Hair follicle dermal papilla cell (primary cell): ENCODE results near the gene NPY4R. TPM values are rescaled to one million over a fixed set of nuclear protein-coding genes. Genes with fewer than 3 reads are reported as not detected.

Experiments used
- total RNA-seq: library from RNA; depleted of rRNA; stranded (reverse); fragments of >200 nt; gene quantifications from 2 replicates; pipeline ENCODE4 v1.2.3, GENCODE V29; 2012

The NPY4R gene, protein sequence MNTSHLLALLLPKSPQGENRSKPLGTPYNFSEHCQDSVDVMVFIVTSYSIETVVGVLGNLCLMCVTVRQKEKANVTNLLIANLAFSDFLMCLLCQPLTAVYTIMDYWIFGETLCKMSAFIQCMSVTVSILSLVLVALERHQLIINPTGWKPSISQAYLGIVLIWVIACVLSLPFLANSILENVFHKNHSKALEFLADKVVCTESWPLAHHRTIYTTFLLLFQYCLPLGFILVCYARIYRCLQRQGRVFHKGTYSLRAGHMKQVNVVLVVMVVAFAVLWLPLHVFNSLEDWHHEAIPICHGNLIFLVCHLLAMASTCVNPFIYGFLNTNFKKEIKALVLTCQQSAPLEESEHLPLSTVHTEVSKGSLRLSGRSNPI
- total RNA-seq: not detected in 2 replicates

DNA sequence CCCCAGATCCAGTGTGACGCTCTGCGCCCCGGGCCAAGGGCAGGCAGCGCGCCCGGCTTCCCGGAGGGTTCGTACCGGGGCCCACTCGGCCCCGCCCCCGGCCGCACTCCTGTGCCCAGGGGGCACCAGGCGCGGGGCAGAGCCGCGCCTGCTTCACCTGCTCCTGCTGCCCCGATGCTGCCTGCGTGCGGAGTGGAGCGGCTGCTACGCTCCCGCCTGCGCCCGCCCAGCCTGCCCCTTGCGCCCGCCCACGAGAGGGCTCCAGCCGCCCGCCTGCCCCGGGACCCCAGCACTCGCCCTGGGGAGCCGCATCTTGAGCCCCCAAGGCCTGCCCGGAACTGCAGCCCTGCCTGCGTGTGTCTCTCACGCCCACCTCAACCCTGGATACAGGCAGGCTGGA is at the start of gene NPY4R:
NPY4R (minus strand) TSS at position 194 of the 400 bp plus-strand sequence. CDS start 3,323 bp downstream, outside the sequence.

Other genes starting within 250 kb of the NPY4R start
- gene ANTXRL, start 179.0 kb downstream of the NPY4R start, total RNA-seq: not detected in 2 replicates
- gene ANXA8L1, start 90.2 kb downstream of the NPY4R start, total RNA-seq: 0.81 TPM in 1 of 2 replicates, not detected in the other
- not detected in 2 replicates for gene GPRIN2, start 90.7 kb upstream of the NPY4R start, total RNA-seq
- gene SYT15, start 113.2 kb upstream of the NPY4R start, total RNA-seq: 0.12 and 0.16 TPM in 2 replicates